ENCODE data around the gene WASF1. TPM values are rescaled to one million over a fixed set of nuclear protein-coding genes. Genes with fewer than 3 reads are reported as not detected.

The WASF1 gene
- total and polyA plus RNA-seq, 2 experiments from 2014 or later, result 27.4 to 30.5 TPM

DNA sequence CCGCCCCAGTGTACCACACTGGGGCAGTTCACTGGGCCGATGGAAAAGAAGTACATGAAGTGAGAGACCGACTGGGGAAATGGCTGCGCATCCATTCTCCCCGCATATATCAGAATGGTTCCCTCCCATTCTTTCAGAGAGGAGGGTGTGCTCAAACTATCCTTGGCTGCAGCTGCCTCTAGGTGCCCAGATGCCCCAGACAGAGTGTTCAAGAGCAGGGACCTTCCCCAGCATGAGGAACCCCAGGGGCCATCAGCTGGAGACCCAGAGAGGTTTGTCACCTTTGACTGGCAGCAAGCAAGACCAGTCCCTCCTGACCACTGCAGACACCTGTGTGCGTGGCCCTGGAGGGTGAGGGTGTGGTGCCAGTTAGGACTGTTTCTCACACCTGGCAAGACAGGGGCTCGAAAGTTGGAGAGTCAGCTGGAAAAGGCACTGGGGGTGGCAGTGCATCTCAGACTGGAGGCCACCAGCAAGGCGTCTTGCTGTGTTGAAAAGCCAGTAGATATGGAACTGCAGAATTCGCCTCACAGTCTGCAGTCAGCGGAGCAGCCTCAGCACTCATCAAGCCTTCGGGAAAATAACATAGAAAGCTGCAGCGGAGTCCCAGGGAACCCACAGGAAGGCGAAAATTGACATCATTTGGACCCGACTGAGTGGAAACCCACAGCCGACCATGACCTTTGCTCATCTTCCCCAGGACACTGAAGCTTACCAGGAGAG lies 124.6 kb downstream of the WASF1 start:
- DNase-seq (ENCODE audit: low spot score) (no peak), ATAC-seq (no peak)
- H3K9me3 Mint-ChIP-seq, result no peaks in the 10 kb centered on the region
- Histone ChIP-seq H3K4me2 (no peak overlapping the region), H3K27ac (ENCODE audit: low read depth) (no peak overlapping the region), H3K79me2 (replicated peaks; ENCODE audit: insufficient read depth) (no peaks in the 10 kb centered on the region), H3K36me3 (ENCODE audit: insufficient read depth) (no peaks in the 10 kb centered on the region), H3K4me3 (no peak overlapping the region), H3F3A (replicated peaks; ENCODE audit: low read depth) (no peaks in the 10 kb centered on the region), H3K9me2 (ENCODE audit: insufficient read depth) (no peaks in the 10 kb centered on the region), H4K20me1 (replicated peaks; ENCODE audit: insufficient read depth) (no peaks in the 10 kb centered on the region), H3K27me3 (ENCODE audit: insufficient read depth) (no peaks in the 10 kb centered on the region), H2AFZ (peak overlapping the region; percentile 56; the same call in 1 of the 2 replicates), H3K4me1 (ENCODE audit: insufficient read depth) (no peaks in the 10 kb centered on the region)
- H3K27ac Mint-ChIP-seq, result no peak overlapping the region
- H3K4me3 Mint-ChIP-seq, result no peak overlapping the region
- H3K4me1 Mint-ChIP-seq, result peaks cover 7% of the 10 kb centered on the region
- no peak for TF ChIP-seq JUNB (IDR thresholded peaks at IDR 0.05; ENCODE audit: unreplicated experiment)
- TF ChIP-seq CREB1 (CRISPR knock-in tag; IDR thresholded peaks at IDR 0.05; ENCODE audit: low read depth), result no peak
- TF ChIP-seq, protein P1, sequence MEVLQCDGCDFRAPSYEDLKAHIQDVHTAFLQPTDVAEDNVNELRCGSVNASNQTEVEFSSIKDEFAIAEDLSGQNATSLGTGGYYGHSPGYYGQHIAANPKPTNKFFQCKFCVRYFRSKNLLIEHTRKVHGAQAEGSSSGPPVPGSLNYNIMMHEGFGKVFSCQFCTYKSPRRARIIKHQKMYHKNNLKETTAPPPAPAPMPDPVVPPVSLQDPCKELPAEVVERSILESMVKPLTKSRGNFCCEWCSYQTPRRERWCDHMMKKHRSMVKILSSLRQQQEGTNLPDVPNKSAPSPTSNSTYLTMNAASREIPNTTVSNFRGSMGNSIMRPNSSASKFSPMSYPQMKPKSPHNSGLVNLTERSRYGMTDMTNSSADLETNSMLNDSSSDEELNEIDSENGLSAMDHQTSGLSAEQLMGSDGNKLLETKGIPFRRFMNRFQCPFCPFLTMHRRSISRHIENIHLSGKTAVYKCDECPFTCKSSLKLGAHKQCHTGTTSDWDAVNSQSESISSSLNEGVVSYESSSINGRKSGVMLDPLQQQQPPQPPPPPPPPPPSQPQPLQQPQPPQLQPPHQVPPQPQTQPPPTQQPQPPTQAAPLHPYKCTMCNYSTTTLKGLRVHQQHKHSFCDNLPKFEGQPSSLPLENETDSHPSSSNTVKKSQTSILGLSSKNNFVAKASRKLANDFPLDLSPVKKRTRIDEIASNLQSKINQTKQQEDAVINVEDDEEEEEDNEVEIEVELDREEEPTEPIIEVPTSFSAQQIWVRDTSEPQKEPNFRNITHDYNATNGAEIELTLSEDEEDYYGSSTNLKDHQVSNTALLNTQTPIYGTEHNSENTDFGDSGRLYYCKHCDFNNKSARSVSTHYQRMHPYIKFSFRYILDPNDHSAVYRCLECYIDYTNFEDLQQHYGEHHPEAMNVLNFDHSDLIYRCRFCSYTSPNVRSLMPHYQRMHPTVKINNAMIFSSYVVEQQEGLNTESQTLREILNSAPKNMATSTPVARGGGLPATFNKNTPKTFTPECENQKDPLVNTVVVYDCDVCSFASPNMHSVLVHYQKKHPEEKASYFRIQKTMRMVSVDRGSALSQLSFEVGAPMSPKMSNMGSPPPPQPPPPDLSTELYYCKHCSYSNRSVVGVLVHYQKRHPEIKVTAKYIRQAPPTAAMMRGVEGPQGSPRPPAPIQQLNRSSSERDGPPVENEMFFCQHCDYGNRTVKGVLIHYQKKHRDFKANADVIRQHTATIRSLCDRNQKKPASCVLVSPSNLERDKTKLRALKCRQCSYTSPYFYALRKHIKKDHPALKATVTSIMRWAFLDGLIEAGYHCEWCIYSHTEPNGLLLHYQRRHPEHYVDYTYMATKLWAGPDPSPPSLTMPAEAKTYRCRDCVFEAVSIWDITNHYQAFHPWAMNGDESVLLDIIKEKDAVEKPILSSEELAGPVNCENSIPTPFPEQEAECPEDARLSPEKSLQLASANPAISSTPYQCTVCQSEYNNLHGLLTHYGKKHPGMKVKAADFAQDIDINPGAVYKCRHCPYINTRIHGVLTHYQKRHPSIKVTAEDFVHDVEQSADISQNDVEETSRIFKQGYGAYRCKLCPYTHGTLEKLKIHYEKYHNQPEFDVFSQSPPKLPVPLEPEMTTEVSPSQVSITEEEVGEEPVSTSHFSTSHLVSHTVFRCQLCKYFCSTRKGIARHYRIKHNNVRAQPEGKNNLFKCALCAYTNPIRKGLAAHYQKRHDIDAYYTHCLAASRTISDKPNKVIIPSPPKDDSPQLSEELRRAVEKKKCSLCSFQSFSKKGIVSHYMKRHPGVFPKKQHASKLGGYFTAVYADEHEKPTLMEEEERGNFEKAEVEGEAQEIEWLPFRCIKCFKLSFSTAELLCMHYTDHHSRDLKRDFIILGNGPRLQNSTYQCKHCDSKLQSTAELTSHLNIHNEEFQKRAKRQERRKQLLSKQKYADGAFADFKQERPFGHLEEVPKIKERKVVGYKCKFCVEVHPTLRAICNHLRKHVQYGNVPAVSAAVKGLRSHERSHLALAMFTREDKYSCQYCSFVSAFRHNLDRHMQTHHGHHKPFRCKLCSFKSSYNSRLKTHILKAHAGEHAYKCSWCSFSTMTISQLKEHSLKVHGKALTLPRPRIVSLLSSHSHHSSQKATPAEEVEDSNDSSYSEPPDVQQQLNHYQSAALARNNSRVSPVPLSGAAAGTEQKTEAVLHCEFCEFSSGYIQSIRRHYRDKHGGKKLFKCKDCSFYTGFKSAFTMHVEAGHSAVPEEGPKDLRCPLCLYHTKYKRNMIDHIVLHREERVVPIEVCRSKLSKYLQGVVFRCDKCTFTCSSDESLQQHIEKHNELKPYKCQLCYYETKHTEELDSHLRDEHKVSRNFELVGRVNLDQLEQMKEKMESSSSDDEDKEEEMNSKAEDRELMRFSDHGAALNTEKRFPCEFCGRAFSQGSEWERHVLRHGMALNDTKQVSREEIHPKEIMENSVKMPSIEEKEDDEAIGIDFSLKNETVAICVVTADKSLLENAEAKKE (CRISPR knock-in tag; IDR thresholded peaks at IDR 0.05), result no peak
- TF ChIP-seq NANOG (IDR thresholded peaks at IDR 0.05; ENCODE audit: borderline replicate concordance), result no peak
- TF ChIP-seq, protein P2, sequence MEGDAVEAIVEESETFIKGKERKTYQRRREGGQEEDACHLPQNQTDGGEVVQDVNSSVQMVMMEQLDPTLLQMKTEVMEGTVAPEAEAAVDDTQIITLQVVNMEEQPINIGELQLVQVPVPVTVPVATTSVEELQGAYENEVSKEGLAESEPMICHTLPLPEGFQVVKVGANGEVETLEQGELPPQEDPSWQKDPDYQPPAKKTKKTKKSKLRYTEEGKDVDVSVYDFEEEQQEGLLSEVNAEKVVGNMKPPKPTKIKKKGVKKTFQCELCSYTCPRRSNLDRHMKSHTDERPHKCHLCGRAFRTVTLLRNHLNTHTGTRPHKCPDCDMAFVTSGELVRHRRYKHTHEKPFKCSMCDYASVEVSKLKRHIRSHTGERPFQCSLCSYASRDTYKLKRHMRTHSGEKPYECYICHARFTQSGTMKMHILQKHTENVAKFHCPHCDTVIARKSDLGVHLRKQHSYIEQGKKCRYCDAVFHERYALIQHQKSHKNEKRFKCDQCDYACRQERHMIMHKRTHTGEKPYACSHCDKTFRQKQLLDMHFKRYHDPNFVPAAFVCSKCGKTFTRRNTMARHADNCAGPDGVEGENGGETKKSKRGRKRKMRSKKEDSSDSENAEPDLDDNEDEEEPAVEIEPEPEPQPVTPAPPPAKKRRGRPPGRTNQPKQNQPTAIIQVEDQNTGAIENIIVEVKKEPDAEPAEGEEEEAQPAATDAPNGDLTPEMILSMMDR (conservative IDR thresholded peaks at IDR 0.05; ENCODE audit: low read depth in 2 of 2), result no peak
- TF ChIP-seq, protein P3, sequence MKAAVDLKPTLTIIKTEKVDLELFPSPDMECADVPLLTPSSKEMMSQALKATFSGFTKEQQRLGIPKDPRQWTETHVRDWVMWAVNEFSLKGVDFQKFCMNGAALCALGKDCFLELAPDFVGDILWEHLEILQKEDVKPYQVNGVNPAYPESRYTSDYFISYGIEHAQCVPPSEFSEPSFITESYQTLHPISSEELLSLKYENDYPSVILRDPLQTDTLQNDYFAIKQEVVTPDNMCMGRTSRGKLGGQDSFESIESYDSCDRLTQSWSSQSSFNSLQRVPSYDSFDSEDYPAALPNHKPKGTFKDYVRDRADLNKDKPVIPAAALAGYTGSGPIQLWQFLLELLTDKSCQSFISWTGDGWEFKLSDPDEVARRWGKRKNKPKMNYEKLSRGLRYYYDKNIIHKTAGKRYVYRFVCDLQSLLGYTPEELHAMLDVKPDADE (IDR thresholded peaks at IDR 0.05), result no peak
- TF ChIP-seq, protein P4, sequence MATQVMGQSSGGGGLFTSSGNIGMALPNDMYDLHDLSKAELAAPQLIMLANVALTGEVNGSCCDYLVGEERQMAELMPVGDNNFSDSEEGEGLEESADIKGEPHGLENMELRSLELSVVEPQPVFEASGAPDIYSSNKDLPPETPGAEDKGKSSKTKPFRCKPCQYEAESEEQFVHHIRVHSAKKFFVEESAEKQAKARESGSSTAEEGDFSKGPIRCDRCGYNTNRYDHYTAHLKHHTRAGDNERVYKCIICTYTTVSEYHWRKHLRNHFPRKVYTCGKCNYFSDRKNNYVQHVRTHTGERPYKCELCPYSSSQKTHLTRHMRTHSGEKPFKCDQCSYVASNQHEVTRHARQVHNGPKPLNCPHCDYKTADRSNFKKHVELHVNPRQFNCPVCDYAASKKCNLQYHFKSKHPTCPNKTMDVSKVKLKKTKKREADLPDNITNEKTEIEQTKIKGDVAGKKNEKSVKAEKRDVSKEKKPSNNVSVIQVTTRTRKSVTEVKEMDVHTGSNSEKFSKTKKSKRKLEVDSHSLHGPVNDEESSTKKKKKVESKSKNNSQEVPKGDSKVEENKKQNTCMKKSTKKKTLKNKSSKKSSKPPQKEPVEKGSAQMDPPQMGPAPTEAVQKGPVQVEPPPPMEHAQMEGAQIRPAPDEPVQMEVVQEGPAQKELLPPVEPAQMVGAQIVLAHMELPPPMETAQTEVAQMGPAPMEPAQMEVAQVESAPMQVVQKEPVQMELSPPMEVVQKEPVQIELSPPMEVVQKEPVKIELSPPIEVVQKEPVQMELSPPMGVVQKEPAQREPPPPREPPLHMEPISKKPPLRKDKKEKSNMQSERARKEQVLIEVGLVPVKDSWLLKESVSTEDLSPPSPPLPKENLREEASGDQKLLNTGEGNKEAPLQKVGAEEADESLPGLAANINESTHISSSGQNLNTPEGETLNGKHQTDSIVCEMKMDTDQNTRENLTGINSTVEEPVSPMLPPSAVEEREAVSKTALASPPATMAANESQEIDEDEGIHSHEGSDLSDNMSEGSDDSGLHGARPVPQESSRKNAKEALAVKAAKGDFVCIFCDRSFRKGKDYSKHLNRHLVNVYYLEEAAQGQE (IDR thresholded peaks at IDR 0.05; ENCODE audit: unreplicated experiment), result no peak
- no peak for TF ChIP-seq ZNF114 (CRISPR knock-in tag; IDR thresholded peaks at IDR 0.05)
- no peak for TF ChIP-seq POLR2AphosphoS5 (IDR thresholded peaks at IDR 0.05; ENCODE audit: low read depth)
- no peaks in the 10 kb centered on the region for H3K36me3 Mint-ChIP-seq (ENCODE audit: low read depth)
- peaks cover 2% of the 10 kb centered on the region for H3K27me3 Mint-ChIP-seq (ENCODE audit: insufficient read depth, low read depth, poor library complexity)

All from GM23338 (cell line).